Measurements from ENCODE around the gene CNGA1. TPM values are rescaled to one million over a fixed set of nuclear protein-coding genes. Genes with fewer than 3 reads are reported as not detected.
"Not testable (repeated sequence)": the region's sequence is repeated elsewhere in the genome, so short reads cannot be mapped to it uniquely, and the experiment has no call there.

The CNGA1 gene
- polyA plus RNA-seq, 1 experiment = not detected

- no peak for DNase-seq (ENCODE audit: low read depth, low spot score)
- Histone ChIP-seq H3K27me3 (ENCODE audit: control insufficient read depth, insufficient read depth, low read length) (peaks cover 13% of the 10 kb centered on the region), H3K4me3 (ENCODE audit: low read depth, low read length) (no peak overlapping the region), H3K27ac (ENCODE audit: low read depth, low read length) (no peak overlapping the region), H3K9me3 (ENCODE audit: control insufficient read depth, insufficient read depth, low read length) (no peaks in the 10 kb centered on the region)
- no peak for TF ChIP-seq CTCF (IDR thresholded peaks at IDR 0.05; ENCODE audit: low read depth, low read length)
- CTCF ChIA-PET = interaction anchor here (1.2 kb wide), 1 partner anchor 267 kb away, joined by 10 read pairs; no protein-coding TSS in a partner anchor
- POLR2A ChIA-PET = no interaction called here
Observed at GRCh38 chr4:47936336-47936735, 80.1 kb downstream of the CNGA1 start.

DNA sequence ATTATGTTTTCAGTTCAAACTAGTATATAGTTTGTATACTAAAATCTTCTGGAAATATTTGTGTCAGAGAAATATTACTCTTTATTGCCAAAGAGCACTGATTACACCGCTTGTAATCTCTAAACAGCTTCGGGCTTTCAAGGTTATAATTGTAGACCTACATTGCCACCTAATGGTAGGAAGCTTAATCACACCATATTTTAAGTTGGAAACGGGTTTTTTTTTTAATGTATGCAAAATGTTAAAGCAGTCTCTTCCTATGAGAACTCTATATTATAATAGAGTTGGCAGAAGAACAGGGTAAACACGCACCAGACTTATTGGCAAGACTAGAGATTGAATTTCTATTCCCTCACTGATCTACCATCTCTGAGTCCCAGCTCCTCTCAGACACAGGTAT lies 82.6 kb downstream of the CNGA1 start:
- peak; percentile 65 for TF ChIP-seq CTCF (IDR thresholded peaks at IDR 0.05; ENCODE audit: low read depth, low read length)
- Histone ChIP-seq H3K4me3 (ENCODE audit: low read depth, low read length) (no peak overlapping the region), H3K27me3 (ENCODE audit: control insufficient read depth, insufficient read depth, low read length) (peaks cover 6% of the 10 kb centered on the region), H3K27ac (ENCODE audit: low read depth, low read length) (no peak overlapping the region), H3K9me3 (ENCODE audit: control insufficient read depth, insufficient read depth, low read length) (no peaks in the 10 kb centered on the region)
- ChIA-PET POLR2A (no interaction called here), CTCF (interaction anchor here (0.6 to 4.0 kb wide), 26 partner anchors 8 to 1014 kb away, joined by 3 to 66 read pairs (median 5); no protein-coding TSS in a partner anchor)
- peak; percentile 23 for DNase-seq (ENCODE audit: low read depth, low spot score)

- ChIA-PET POLR2A (no interaction called here), CTCF (interaction anchor here (0.6 to 4.0 kb wide), 9 partner anchors 91 to 263 kb away, joined by 3 to 66 read pairs (median 4); no protein-coding TSS in a partner anchor)
- Histone ChIP-seq H3K27me3 (ENCODE audit: control insufficient read depth, insufficient read depth, low read length) (no peaks in the 10 kb centered on the region), H3K9me3 (ENCODE audit: control insufficient read depth, insufficient read depth, low read length) (no peaks in the 10 kb centered on the region), H3K27ac (ENCODE audit: low read depth, low read length) (no peak overlapping the region), H3K4me3 (ENCODE audit: low read depth, low read length) (no peak overlapping the region)
- no peak for DNase-seq (ENCODE audit: low read depth, low spot score)
- TF ChIP-seq CTCF (IDR thresholded peaks at IDR 0.05; ENCODE audit: low read depth, low read length) = no peak
Observed at GRCh38 chr4:47930971-47931804, 85.3 kb downstream of the CNGA1 start.

GRCh38 chr4:47929682-47930201 lies 86.7 kb downstream of the CNGA1 start:
- H3K27me3 ChIP-seq (ENCODE audit: control insufficient read depth, insufficient read depth, low read length) = no peaks in the 10 kb centered on the region
- TF ChIP-seq CTCF (IDR thresholded peaks at IDR 0.05; ENCODE audit: low read depth, low read length) = no peak
- DNase-seq (ENCODE audit: low read depth, low spot score) = no peak
- ChIA-PET POLR2A (no interaction called here), CTCF (no interaction called here)
- no peaks in the 10 kb centered on the region for H3K9me3 ChIP-seq (ENCODE audit: control insufficient read depth, insufficient read depth, low read length)
- H3K4me3 ChIP-seq (ENCODE audit: low read depth, low read length) = no peak overlapping the region
- no peak overlapping the region for H3K27ac ChIP-seq (ENCODE audit: low read depth, low read length)

DNA sequence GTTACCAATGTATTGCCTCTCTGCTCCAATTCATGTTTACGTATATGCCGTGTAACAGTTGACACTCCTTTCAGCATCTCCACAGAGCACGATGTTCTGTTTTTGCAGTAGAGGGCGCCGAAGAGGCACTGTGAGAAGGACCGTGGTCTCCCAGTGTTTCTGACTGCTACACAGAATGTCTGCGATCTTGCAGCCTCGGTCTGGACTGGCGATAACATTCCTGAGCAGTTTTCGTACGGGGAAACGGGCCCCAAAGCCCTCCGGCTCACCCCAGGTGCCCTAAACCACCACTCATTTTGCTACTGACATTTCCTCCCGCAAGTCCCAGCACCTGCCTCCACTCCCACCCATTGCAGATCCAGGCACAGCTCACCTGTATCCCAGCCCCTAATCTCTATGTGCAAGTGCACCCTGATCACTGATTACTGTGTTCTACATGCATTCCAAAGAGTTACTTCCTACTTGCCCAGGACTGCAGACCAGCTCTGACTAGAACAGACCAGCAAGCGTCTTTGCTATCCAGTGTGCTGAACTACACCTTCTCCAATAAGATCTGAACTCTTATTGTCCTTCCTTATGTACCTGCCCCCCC lies 89.7 kb downstream of the CNGA1 start:
- ChIA-PET CTCF (no interaction called here), POLR2A (no interaction called here)
- Histone ChIP-seq H3K9me3 (ENCODE audit: control insufficient read depth, insufficient read depth, low read length) (no peaks in the 10 kb centered on the region), H3K27me3 (ENCODE audit: control insufficient read depth, insufficient read depth, low read length) (no peaks in the 10 kb centered on the region), H3K27ac (ENCODE audit: low read depth, low read length) (no peak overlapping the region), H3K4me3 (ENCODE audit: low read depth, low read length) (no peak overlapping the region)
- peak; percentile 75 for TF ChIP-seq CTCF (IDR thresholded peaks at IDR 0.05; ENCODE audit: low read depth, low read length)
- DNase-seq (ENCODE audit: low read depth, low spot score) = no peak

DNA sequence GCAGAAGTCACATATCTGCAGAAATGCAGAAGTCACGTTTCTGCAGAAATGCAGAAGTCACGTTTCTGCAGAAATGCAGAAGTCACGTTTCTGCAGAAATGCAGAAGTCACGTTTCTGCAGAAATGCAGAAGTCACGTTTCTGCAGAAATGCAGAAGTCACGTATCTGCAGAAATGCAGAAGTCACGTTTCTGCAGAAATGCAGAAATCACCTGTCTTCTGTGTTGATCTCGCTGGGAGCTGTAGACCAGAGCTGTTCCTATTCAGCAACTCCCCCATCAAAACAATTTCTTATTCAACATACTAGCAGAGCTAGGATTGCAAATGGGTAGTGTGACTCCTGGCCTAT lies 93.2 kb downstream of the CNGA1 start:
- not testable (repeated sequence) for H3K27me3 ChIP-seq (ENCODE audit: control insufficient read depth, insufficient read depth, low read length); H3K9me3 ChIP-seq (ENCODE audit: control insufficient read depth, insufficient read depth, low read length); H3K4me3 ChIP-seq (ENCODE audit: low read depth, low read length); H3K27ac ChIP-seq (ENCODE audit: low read depth, low read length); DNase-seq (ENCODE audit: low read depth, low spot score)
- CTCF ChIA-PET = interaction anchor here (0.5 to 2.3 kb wide), 2 partner anchors 11 to 454 kb away, joined by 5 to 8 read pairs; no protein-coding TSS in a partner anchor
- POLR2A ChIA-PET = interaction anchor here (0.6 kb wide), 1 partner anchor 523 kb away, joined by 8 read pairs; no protein-coding TSS in a partner anchor
